HEK293 (cell line): ENCODE results near the gene TXNRD3.

ENCODE experiments used
- GLIS1 ChIP-seq: fragments of 450-650 bp; formaldehyde crosslinking; IDR thresholded peaks from 2 replicates; pipeline ENCODE4 v1.5.1; 2016; ENCODE audit warnings: missing biosample characterization, missing genetic modification characterization
- GLIS2 ChIP-seq: fragments of 450-650 bp; formaldehyde crosslinking; IDR thresholded peaks from 2 replicates; pipeline ENCODE4 v1.5.1; 2016; ENCODE audit warnings: missing biosample characterization, missing genetic modification characterization
- HOXD13 ChIP-seq: sonication (generic); formaldehyde crosslinking; IDR thresholded peaks from 2 replicates; pipeline ENCODE4 v1.8.0; 2022; ENCODE audit warnings: missing genetic modification reagents, borderline replicate concordance
- KLF7 ChIP-seq: fragments of 450-650 bp; formaldehyde crosslinking; IDR thresholded peaks from 2 replicates; pipeline ENCODE4 v1.5.1; 2016; ENCODE audit warnings: missing biosample characterization, missing genetic modification characterization, borderline replicate concordance
- KLF9 ChIP-seq: fragments of 450-650 bp; formaldehyde crosslinking; IDR thresholded peaks from 2 replicates; pipeline ENCODE4 v1.5.1; 2016; ENCODE audit warnings: missing biosample characterization, missing genetic modification characterization, low read depth
- PRDM1 ChIP-seq: fragments of 450-650 bp; formaldehyde crosslinking; IDR thresholded peaks from 2 replicates; pipeline ENCODE4; 2016; ENCODE audit warnings: missing biosample characterization, missing genetic modification characterization
- SCRT2 ChIP-seq: fragments of 450-650 bp; formaldehyde crosslinking; IDR thresholded peaks from 2 replicates; pipeline ENCODE4 v1.5.1; 2016; ENCODE audit warnings: missing biosample characterization, missing genetic modification characterization
- SP2 ChIP-seq: fragments of 450-650 bp; formaldehyde crosslinking; IDR thresholded peaks from 2 replicates; pipeline ENCODE4 v1.5.1; 2016; ENCODE audit warnings: missing biosample characterization, missing genetic modification characterization
- TRIM28 ChIP-seq: IDR thresholded peaks from 2 replicates; pipeline ENCODE4 v1.6.1; 2011; ENCODE audit warnings: low read length, control low read depth, borderline replicate concordance
- ZBTB20 ChIP-seq: fragments of 450-650 bp; formaldehyde crosslinking; IDR thresholded peaks from 2 replicates; pipeline ENCODE4 v1.5.1; 2016; ENCODE audit warnings: missing biosample characterization, missing genetic modification characterization
- ZBTB48 ChIP-seq: fragments of 450-650 bp; formaldehyde crosslinking; IDR thresholded peaks from 2 replicates; pipeline ENCODE4 v1.5.1; 2016; ENCODE audit warnings: missing biosample characterization, missing genetic modification characterization
- ZBTB8A ChIP-seq: fragments of 450-650 bp; formaldehyde crosslinking; IDR thresholded peaks from 2 replicates; pipeline ENCODE4 v1.5.1; 2016; ENCODE audit warnings: missing biosample characterization, missing genetic modification characterization
- ZFHX2 ChIP-seq: fragments of 450-650 bp; formaldehyde crosslinking; conservative IDR thresholded peaks from 2 replicates; pipeline ENCODE4 v1.5.1; 2016; ENCODE audit warnings: missing biosample characterization, missing genetic modification characterization
- ZFP37 ChIP-seq: fragments of 450-650 bp; formaldehyde crosslinking; IDR thresholded peaks from 2 replicates; pipeline ENCODE4 v1.5.1; 2016; ENCODE audit warnings: missing biosample characterization, missing genetic modification characterization
- ZIC2 ChIP-seq: fragments of 450-650 bp; formaldehyde crosslinking; IDR thresholded peaks from 2 replicates; pipeline ENCODE4 v1.5.1; 2016; ENCODE audit warnings: missing biosample characterization, missing genetic modification characterization
- ZNF169 ChIP-seq: fragments of 450-650 bp; formaldehyde crosslinking; IDR thresholded peaks from 2 replicates; pipeline ENCODE4 v1.5.1; 2016; ENCODE audit warnings: missing biosample characterization, missing genetic modification characterization
- ZNF24 ChIP-seq: fragments of 450-650 bp; formaldehyde crosslinking; IDR thresholded peaks from 2 replicates; pipeline ENCODE4 v1.5.1; 2016; ENCODE audit warnings: missing biosample characterization, missing genetic modification characterization
- ZNF335 ChIP-seq: fragments of 450-650 bp; formaldehyde crosslinking; conservative IDR thresholded peaks from 2 replicates; pipeline ENCODE4 v1.5.1; 2016; ENCODE audit warnings: missing biosample characterization, missing genetic modification characterization
- ZNF555 ChIP-seq: fragments of 450-650 bp; formaldehyde crosslinking; conservative IDR thresholded peaks from 2 replicates; pipeline ENCODE4 v1.5.1; 2017; ENCODE audit warnings: missing biosample characterization, mild to moderate bottlenecking, missing genetic modification characterization, inconsistent platforms
- ZNF600 ChIP-seq: fragments of 450-650 bp; formaldehyde crosslinking; IDR thresholded peaks from 2 replicates; pipeline ENCODE4 v1.5.1; 2016; ENCODE audit warnings: missing biosample characterization, missing genetic modification characterization
- ZSCAN23 ChIP-seq: fragments of 450-650 bp; formaldehyde crosslinking; IDR thresholded peaks from 2 replicates; pipeline ENCODE4 v1.5.1; 2016; ENCODE audit warnings: missing biosample characterization, missing genetic modification characterization
- ZSCAN30 ChIP-seq: fragments of 450-650 bp; IDR thresholded peaks from 2 replicates; pipeline ENCODE4 v1.5.1; 2018; ENCODE audit warnings: missing biosample characterization, mild to moderate bottlenecking, missing genetic modification characterization, moderate library complexity
- TF ChIP-seq, protein P1 (sequence below): fragments of 450-650 bp; formaldehyde crosslinking; IDR thresholded peaks from 2 replicates; pipeline ENCODE4 v1.5.1; 2016; ENCODE audit warnings: missing biosample characterization, missing genetic modification characterization
- TF ChIP-seq, protein P2 (sequence below): fragments of 450-650 bp; formaldehyde crosslinking; optimal IDR thresholded peaks from 2 replicates; pipeline ENCODE3; 2016; ENCODE audit warnings: missing biosample characterization, mild to moderate bottlenecking, missing genetic modification characterization
- TF ChIP-seq, protein P3 (sequence below): fragments of 450-650 bp; formaldehyde crosslinking; IDR thresholded peaks from 2 replicates; pipeline ENCODE4 v1.5.1; 2016; ENCODE audit warnings: missing biosample characterization, missing genetic modification characterization
- TF ChIP-seq, protein P4 (sequence below): fragments of 450-650 bp; formaldehyde crosslinking; IDR thresholded peaks from 2 replicates; pipeline ENCODE4 v1.5.1; 2017; ENCODE audit warnings: missing biosample characterization, missing genetic modification characterization
- TF ChIP-seq, protein P5 (sequence below): fragments of 450-650 bp; formaldehyde crosslinking; conservative IDR thresholded peaks from 2 replicates; pipeline ENCODE4 v1.5.1; 2016; ENCODE audit warnings: low read depth, missing biosample characterization, missing genetic modification characterization

Gene TXNRD3

DNA sequence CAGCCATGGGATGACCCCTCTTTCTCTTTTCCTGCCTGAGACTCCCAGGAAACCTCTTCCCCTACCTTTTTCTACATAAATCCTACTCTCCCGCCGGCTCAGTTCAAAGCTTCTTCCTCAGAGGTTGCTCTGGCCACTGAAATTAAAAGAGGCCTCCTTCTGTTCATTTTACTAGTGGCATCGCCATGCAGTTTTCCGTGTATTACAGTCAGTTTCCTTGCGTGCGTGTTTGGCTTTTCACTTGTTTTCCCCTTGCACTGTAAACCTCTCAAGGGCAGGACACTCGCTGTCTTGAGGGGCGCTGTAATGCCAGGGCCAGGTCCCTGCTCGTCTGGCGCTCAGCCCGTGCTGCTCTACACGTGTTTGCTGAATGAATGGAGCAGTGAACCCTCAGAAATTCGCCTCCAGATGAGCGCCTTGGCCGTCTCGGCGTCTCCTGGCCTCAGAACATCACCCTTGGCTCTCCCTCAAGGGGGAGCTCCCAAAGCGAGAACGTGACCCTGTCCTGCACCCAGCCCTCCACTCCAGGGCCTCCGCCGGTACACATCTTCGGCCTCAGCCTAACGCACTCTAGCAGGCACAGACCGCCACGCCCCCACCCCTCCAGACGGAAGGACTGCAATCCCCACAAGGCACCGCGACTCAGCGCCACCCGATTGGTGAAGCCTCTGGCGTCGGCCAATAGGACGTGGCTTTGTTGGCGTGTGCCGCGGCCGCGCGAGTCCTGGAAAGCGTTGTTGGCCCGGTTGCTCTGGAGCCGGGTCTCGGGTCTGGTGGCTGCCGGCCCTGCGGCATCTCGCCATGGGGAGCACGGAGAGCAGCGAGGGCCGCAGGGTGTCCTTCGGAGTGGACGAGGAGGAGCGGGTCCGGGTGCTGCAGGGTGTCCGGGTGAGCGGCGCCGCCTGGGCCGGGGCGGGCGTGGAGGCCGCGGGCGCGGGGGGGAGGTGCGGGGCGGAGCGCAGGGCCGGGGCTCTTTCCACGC, 48.9 kb upstream of the TXNRD3 start, which contains the start of gene CHCHD6 (continued):
- TF ChIP-seq, protein P1, sequence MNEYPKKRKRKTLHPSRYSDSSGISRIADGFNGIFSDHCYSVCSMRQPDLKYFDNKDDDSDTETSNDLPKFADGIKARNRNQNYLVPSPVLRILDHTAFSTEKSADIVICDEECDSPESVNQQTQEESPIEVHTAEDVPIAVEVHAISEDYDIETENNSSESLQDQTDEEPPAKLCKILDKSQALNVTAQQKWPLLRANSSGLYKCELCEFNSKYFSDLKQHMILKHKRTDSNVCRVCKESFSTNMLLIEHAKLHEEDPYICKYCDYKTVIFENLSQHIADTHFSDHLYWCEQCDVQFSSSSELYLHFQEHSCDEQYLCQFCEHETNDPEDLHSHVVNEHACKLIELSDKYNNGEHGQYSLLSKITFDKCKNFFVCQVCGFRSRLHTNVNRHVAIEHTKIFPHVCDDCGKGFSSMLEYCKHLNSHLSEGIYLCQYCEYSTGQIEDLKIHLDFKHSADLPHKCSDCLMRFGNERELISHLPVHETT (tag by site-specific recombination), result 0 out of 2 replicates have a peak, but pooled peaks have one; percentile 27
- TF ChIP-seq ZNF555 (no peak), ZFP37 (tag by site-specific recombination) (no peak), KLF9 (tag by site-specific recombination) (peak; percentile 98), HOXD13 (CRISPR knock-in tag) (no peak), ZSCAN23 (tag by site-specific recombination) (no peak), ZNF169 (tag by site-specific recombination) (no peak), ZNF335 (tag by site-specific recombination) (peak; percentile 63), ZIC2 (tag by site-specific recombination) (0 out of 2 replicates have a peak, but pooled peaks have one; percentile 15), GLIS1 (tag by site-specific recombination) (peak; percentile 15; the same call in 1 of the 2 replicates), KLF7 (tag by site-specific recombination) (peak; percentile 55; the same call in 1 of the 2 replicates), GLIS2 (peak; percentile 19; the same call in 1 of the 2 replicates), ZBTB48 (peak; percentile 73; the same call in 1 of the 2 replicates), ZNF600 (peak; percentile 98), TRIM28 (peak; percentile 83; the same call in 1 of the 2 replicates), PRDM1 (tag by site-specific recombination) (0 out of 2 replicates have a peak, but pooled peaks have one; percentile 57), ZBTB20 (tag by site-specific recombination) (peak; percentile 90), ZSCAN30 (tag by site-specific recombination) (peak; percentile 91; the same call in 1 of the 2 replicates), ZBTB8A (peak; percentile 57), ZFHX2 (peak; percentile 33; the same call in 1 of the 2 replicates), ZNF24 (tag by site-specific recombination) (peak; percentile 47; the same call in 1 of the 2 replicates), SP2 (peak; percentile 57), SCRT2 (tag by site-specific recombination) (peak; percentile 24; the same call in 1 of the 2 replicates)
- TF ChIP-seq, protein P2, sequence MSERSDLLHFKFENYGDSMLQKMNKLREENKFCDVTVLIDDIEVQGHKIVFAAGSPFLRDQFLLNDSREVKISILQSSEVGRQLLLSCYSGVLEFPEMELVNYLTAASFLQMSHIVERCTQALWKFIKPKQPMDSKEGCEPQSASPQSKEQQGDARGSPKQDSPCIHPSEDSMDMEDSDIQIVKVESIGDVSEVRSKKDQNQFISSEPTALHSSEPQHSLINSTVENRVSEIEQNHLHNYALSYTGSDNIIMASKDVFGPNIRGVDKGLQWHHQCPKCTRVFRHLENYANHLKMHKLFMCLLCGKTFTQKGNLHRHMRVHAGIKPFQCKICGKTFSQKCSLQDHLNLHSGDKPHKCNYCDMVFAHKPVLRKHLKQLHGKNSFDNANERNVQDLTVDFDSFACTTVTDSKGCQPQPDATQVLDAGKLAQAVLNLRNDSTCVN, result peak; percentile 82
- TF ChIP-seq, protein P3, sequence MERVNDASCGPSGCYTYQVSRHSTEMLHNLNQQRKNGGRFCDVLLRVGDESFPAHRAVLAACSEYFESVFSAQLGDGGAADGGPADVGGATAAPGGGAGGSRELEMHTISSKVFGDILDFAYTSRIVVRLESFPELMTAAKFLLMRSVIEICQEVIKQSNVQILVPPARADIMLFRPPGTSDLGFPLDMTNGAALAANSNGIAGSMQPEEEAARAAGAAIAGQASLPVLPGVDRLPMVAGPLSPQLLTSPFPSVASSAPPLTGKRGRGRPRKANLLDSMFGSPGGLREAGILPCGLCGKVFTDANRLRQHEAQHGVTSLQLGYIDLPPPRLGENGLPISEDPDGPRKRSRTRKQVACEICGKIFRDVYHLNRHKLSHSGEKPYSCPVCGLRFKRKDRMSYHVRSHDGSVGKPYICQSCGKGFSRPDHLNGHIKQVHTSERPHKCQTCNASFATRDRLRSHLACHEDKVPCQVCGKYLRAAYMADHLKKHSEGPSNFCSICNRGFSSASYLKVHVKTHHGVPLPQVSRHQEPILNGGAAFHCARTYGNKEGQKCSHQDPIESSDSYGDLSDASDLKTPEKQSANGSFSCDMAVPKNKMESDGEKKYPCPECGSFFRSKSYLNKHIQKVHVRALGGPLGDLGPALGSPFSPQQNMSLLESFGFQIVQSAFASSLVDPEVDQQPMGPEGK (tag by site-specific recombination), result peak; percentile 65
- TF ChIP-seq, protein P4, sequence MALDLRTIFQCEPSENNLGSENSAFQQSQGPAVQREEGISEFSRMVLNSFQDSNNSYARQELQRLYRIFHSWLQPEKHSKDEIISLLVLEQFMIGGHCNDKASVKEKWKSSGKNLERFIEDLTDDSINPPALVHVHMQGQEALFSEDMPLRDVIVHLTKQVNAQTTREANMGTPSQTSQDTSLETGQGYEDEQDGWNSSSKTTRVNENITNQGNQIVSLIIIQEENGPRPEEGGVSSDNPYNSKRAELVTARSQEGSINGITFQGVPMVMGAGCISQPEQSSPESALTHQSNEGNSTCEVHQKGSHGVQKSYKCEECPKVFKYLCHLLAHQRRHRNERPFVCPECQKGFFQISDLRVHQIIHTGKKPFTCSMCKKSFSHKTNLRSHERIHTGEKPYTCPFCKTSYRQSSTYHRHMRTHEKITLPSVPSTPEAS (tag by site-specific recombination), result no peak
- TF ChIP-seq, protein P5, sequence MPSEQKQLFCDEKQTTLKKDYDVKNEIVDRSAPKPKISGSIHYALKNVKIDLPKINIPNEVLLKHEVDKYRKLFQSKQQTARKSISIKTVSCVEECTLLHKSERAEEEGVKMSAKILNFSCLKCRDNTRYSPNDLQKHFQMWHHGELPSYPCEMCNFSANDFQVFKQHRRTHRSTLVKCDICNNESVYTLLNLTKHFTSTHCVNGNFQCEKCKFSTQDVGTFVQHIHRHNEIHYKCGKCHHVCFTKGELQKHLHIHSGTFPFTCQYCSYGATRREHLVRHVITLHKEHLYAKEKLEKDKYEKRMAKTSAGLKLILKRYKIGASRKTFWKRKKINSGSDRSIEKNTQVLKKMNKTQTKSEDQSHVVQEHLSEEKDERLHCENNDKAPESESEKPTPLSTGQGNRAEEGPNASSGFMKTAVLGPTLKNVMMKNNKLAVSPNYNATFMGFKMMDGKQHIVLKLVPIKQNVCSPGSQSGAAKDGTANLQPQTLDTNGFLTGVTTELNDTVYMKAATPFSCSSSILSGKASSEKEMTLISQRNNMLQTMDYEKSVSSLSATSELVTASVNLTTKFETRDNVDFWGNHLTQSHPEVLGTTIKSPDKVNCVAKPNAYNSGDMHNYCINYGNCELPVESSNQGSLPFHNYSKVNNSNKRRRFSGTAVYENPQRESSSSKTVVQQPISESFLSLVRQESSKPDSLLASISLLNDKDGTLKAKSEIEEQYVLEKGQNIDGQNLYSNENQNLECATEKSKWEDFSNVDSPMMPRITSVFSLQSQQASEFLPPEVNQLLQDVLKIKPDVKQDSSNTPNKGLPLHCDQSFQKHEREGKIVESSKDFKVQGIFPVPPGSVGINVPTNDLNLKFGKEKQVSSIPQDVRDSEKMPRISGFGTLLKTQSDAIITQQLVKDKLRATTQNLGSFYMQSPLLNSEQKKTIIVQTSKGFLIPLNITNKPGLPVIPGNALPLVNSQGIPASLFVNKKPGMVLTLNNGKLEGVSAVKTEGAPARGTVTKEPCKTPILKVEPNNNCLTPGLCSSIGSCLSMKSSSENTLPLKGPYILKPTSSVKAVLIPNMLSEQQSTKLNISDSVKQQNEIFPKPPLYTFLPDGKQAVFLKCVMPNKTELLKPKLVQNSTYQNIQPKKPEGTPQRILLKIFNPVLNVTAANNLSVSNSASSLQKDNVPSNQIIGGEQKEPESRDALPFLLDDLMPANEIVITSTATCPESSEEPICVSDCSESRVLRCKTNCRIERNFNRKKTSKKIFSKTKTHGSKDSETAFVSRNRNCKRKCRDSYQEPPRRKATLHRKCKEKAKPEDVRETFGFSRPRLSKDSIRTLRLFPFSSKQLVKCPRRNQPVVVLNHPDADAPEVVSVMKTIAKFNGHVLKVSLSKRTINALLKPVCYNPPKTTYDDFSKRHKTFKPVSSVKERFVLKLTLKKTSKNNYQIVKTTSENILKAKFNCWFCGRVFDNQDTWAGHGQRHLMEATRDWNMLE (tag by site-specific recombination), result no peak
